Lower leg skin (tissue), 3 donors: ENCODE data around the gene NR6A1.

Experiments
- CTCF ChIP-seq, 3 donors: fragments of 450-650 bp; IDR thresholded peaks; one replicate each; pipeline ENCODE4 v1.5.1; 2016; ENCODE audit warnings: antibody characterized with exemption in 3 of 3, mild to moderate bottlenecking in 3 of 3, moderate library complexity in 2 of 3
- POLR2A ChIP-seq, 2 donors: fragments of 450-650 bp; IDR thresholded peaks; one replicate each; pipeline ENCODE4 v1.6.1; 2016 to 2017; ENCODE audit warnings: antibody characterized with exemption in 2 of 2, mild to moderate bottlenecking in 1 of 2, moderate library complexity in 1 of 2

GRCh38 chr9:124551472-124552272 is 219.4 kb downstream of the NR6A1 start:
- TF ChIP-seq CTCF (IDR thresholded peaks at IDR 0.05) = no peak
- TF ChIP-seq POLR2A (IDR thresholded peaks at IDR 0.05) = no peak
